T-cell (primary cell): Measurements from ENCODE around the gene OBI1. TPM values are rescaled to one million over a fixed set of nuclear protein-coding genes. Genes with fewer than 3 reads are reported as not detected.

Experiments used
- ATAC-seq, 4 experiments: fragments of 200-7000 bp in 3 of 4; fragments of 150-1000 bp in 1 of 4; cut with Tn5 transposase; replicated peaks in 1 of 4; 1 replicate in 3 of 4; 2 replicates in 1 of 4; pipeline ENCODE4 v1.10.0; 2021; ENCODE audit warnings: moderate library complexity in 3 of 4, mild to moderate bottlenecking in 2 of 4, moderate number of reproducible peaks in 1 of 4
- CTCF ChIA-PET, 2 donors: fragments of 300-600 bp; sonication (Branson Sonifier 250); formaldehyde crosslinking; loops; one replicate each; lab custom pipeline; 2022; ENCODE audit warnings: antibody characterized with exemption in 2 of 2; lab: Charles Lee
- POLR2A ChIA-PET, 2 donors: fragments of 300-600 bp; sonication (Branson Sonifier 250); formaldehyde crosslinking; loops; one replicate each; lab custom pipeline; 2022; ENCODE audit warnings: antibody characterized with exemption in 2 of 2; lab: Charles Lee
- DNase-seq, 35 experiments: peaks; one replicate each; pipeline versions ENCODE4 v3.0.0 to v3.0.0-alpha.2; 2013 to 2023
- H3K27ac ChIP-seq: one replicate; pipeline ENCODE4 v1.5.1; 2013; ENCODE audit warnings: low read length
- H3K27me3 ChIP-seq, 2 experiments: replicated peaks in 1 of 2; 1 replicate in 1 of 2; 2 replicates in 1 of 2; pipeline versions ENCODE4 v1.6.1 to v1.7.0; 2013; ENCODE audit warnings: low read length in 1 of 2, mixed read lengths in 1 of 2; ENCODE audit not compliant: control insufficient read depth in 2 of 2, insufficient read depth in 2 of 2; ENCODE audit errors: extremely low read depth in 1 of 2
- H3K36me3 ChIP-seq, 2 donors: 1 replicate in 1 of 2; 2 replicates in 1 of 2; pipeline versions ENCODE4 v1.6.1 to v1.7.0; 2013; ENCODE audit warnings: low read length in 1 of 2; ENCODE audit not compliant: control insufficient read depth in 2 of 2, insufficient read depth in 1 of 2; ENCODE audit errors: extremely low read depth in 1 of 2
- H3K4me1 ChIP-seq, 2 experiments: 1 replicate in 1 of 2; 2 replicates in 1 of 2; pipeline versions ENCODE4 v1.6.1 to v1.7.0; 2013; ENCODE audit warnings: low read length in 2 of 2, mixed read lengths in 1 of 2; ENCODE audit not compliant: insufficient read depth in 2 of 2, control insufficient read depth in 1 of 2; ENCODE audit errors: extremely low read depth in 1 of 2
- H3K4me3 ChIP-seq, 2 donors: 1 replicate in 1 of 2; 2 replicates in 1 of 2; pipeline versions ENCODE4 v1.5.1 to v1.7.0; 2013; ENCODE audit warnings: mild to moderate bottlenecking in 2 of 2, low read length in 1 of 2, moderate library complexity in 1 of 2; ENCODE audit not compliant: control insufficient read depth in 1 of 2; ENCODE audit errors: extremely low read depth in 1 of 2
- H3K9me3 ChIP-seq: 2 replicates; pipeline ENCODE4 v1.7.0; 2013
- H3K27ac Mint-ChIP-seq, 2 donors: one replicate each; pipeline ENCODE4 v1.8.0; 2020 to 2021; ENCODE audit warnings: mild to moderate bottlenecking in 2 of 2, mixed read lengths in 2 of 2
- H3K27me3 Mint-ChIP-seq, 2 donors: one replicate each; pipeline ENCODE4 v1.8.0; 2021 to 2022; ENCODE audit warnings: mixed read lengths in 2 of 2
- H3K36me3 Mint-ChIP-seq: one replicate; pipeline ENCODE4 v1.8.0; 2021; ENCODE audit warnings: mixed read lengths
- H3K4me1 Mint-ChIP-seq, 3 donors: one replicate each; pipeline ENCODE4 v1.8.0; 2020 to 2022; ENCODE audit warnings: mixed read lengths in 3 of 3, mild to moderate bottlenecking in 1 of 3
- H3K4me3 Mint-ChIP-seq, 3 donors: one replicate each; pipeline ENCODE4 v1.8.0; 2020 to 2022; ENCODE audit warnings: mild to moderate bottlenecking in 3 of 3, mixed read lengths in 3 of 3, moderate library complexity in 3 of 3
- H3K9me3 Mint-ChIP-seq, 3 donors: one replicate each; pipeline ENCODE4 v1.8.0; 2020 to 2022; ENCODE audit warnings: mixed read lengths in 3 of 3
- WGBS: methylation state at CpG from one replicate; pipeline ENCODE4 v1.1.5; 2013; ENCODE audit warnings: missing lambda C conversion rate; ENCODE audit not compliant: insufficient coverage; 5-methylcytosine and 5-hydroxymethylcytosine counted together
- total RNA-seq, 35 experiments: library from RNA in 6 of 35; stranded (reverse) in 6 of 35; fragments of 120-200 nt in 1 of 35; gene quantifications; one replicate each; pipeline versions ENCODE4 v1.2.1 to v1.2.4 and lab custom pipeline; 2013 to 2026

Gene OBI1
- total RNA-seq, 5 donors from 2014 or later (not counting 1 experiment from before 2014, with no cell fraction given), result 4.8 to 14.3 (median 12.3) TPM

- CTCF ChIA-PET, result no interaction called here
Measured at GRCh38 chr13:78680576-78681350, 21.8 kb upstream of the OBI1 start.

GRCh38 chr13:78680115-78680561, 21.2 kb upstream of the OBI1 start:
- H3K27me3 Mint-ChIP-seq, result peaks cover 17 to 32% of the 10 kb centered on the region in 2 donors
- H3K27ac ChIP-seq, result no peak overlapping the region
- no peaks in the 10 kb centered on the region for H3K27me3 ChIP-seq
- H3K36me3 ChIP-seq, result no peaks in the 10 kb centered on the region
- H3K4me1 ChIP-seq, result no peaks in the 10 kb centered on the region
- DNase-seq, result no peak
- H3K36me3 Mint-ChIP-seq, result no peaks in the 10 kb centered on the region
- H3K4me3 Mint-ChIP-seq, result no peak overlapping the region
- no peak overlapping the region for H3K4me3 ChIP-seq
- H3K9me3 ChIP-seq, result no peaks in the 10 kb centered on the region
- H3K4me1 Mint-ChIP-seq, result no peaks in the 10 kb centered on the region
- 89% methylated on average over 2 of the region's 8 CpGs for WGBS
- POLR2A ChIA-PET, result no interaction called here
- no peak overlapping the region for H3K27ac Mint-ChIP-seq
- ATAC-seq, result no peak
- CTCF ChIA-PET, result no interaction called here
- no peaks in the 10 kb centered on the region for H3K9me3 Mint-ChIP-seq

More at GRCh38 chr13:78680576-78681350, 21.8 kb upstream of the OBI1 start:
- WGBS, result no CpG with 5 or more reads among the region's 6 CpGs
- Mint-ChIP-seq H3K4me1 (no peaks in the 10 kb centered on the region), H3K4me3 (no peak overlapping the region), H3K27ac (no peak overlapping the region), H3K27me3 (peaks cover 18 to 33% of the 10 kb centered on the region in 2 donors), H3K9me3 (no peaks in the 10 kb centered on the region), H3K36me3 (no peaks in the 10 kb centered on the region)
- H3K9me3 ChIP-seq, result no peaks in the 10 kb centered on the region
- no peak for DNase-seq
- POLR2A ChIA-PET, result no interaction called here
- no peaks in the 10 kb centered on the region for H3K36me3 ChIP-seq
- H3K27ac ChIP-seq, result no peak overlapping the region
- H3K27me3 ChIP-seq, result no peaks in the 10 kb centered on the region
- no peak overlapping the region for H3K4me3 ChIP-seq
- no peaks in the 10 kb centered on the region for H3K4me1 ChIP-seq
- no peak for ATAC-seq

- H3K4me3 Mint-ChIP-seq, result no peak overlapping the region
- no peaks in the 10 kb centered on the region for H3K36me3 ChIP-seq
- peaks cover 18 to 23% of the 10 kb centered on the region in 2 donors for H3K27me3 Mint-ChIP-seq
- no peak overlapping the region for H3K4me3 ChIP-seq
- ATAC-seq (no peak), DNase-seq (no peak)
- H3K27ac ChIP-seq, result no peak overlapping the region
- no peaks in the 10 kb centered on the region for H3K36me3 Mint-ChIP-seq
- no peaks in the 10 kb centered on the region for H3K27me3 ChIP-seq
- no peak overlapping the region for H3K27ac Mint-ChIP-seq
- H3K9me3 Mint-ChIP-seq, result no peaks in the 10 kb centered on the region
- CTCF ChIA-PET, result no interaction called here
- no peaks in the 10 kb centered on the region for H3K4me1 Mint-ChIP-seq
- no peaks in the 10 kb centered on the region for H3K9me3 ChIP-seq
- H3K4me1 ChIP-seq, result no peaks in the 10 kb centered on the region
- no CpG with 5 or more reads among the region's 1 CpG for WGBS
- POLR2A ChIA-PET, result no interaction called here
Measured at GRCh38 chr13:78679329-78679728, 20.4 kb upstream of the OBI1 start.

- H3K4me3 ChIP-seq, result no peak overlapping the region
- ChIA-PET POLR2A (no interaction called here), CTCF (no interaction called here)
- Mint-ChIP-seq H3K27ac (no peak overlapping the region), H3K9me3 (no peaks in the 10 kb centered on the region), H3K27me3 (peaks cover 15 to 22% of the 10 kb centered on the region in 2 donors), H3K4me3 (no peak overlapping the region), H3K4me1 (no peaks in the 10 kb centered on the region), H3K36me3 (no peaks in the 10 kb centered on the region)
- no peaks in the 10 kb centered on the region for H3K27me3 ChIP-seq
- no peak overlapping the region for H3K27ac ChIP-seq
- no peaks in the 10 kb centered on the region for H3K4me1 ChIP-seq
- ATAC-seq (no peak), DNase-seq (no peak)
- WGBS, result 76% methylated on average over 3 of the region's 3 CpGs
- no peaks in the 10 kb centered on the region for H3K36me3 ChIP-seq
- H3K9me3 ChIP-seq, result no peaks in the 10 kb centered on the region
Measured at GRCh38 chr13:78675112-78675511, 16.2 kb upstream of the OBI1 start.

- no peak for DNase-seq
- ChIA-PET POLR2A (no interaction called here), CTCF (no interaction called here)
- Histone ChIP-seq H3K36me3 (no peaks in the 10 kb centered on the region), H3K4me3 (no peak overlapping the region), H3K9me3 (no peaks in the 10 kb centered on the region), H3K27ac (no peak overlapping the region), H3K27me3 (no peaks in the 10 kb centered on the region), H3K4me1 (no peaks in the 10 kb centered on the region)
- no peak for ATAC-seq
- Mint-ChIP-seq H3K4me1 (no peaks in the 10 kb centered on the region), H3K9me3 (no peaks in the 10 kb centered on the region), H3K36me3 (no peaks in the 10 kb centered on the region), H3K4me3 (no peak overlapping the region), H3K27me3 (peaks cover 15 to 24% of the 10 kb centered on the region in 2 donors), H3K27ac (no peak overlapping the region)
- WGBS, result 100% methylated on average over 1 of the region's 1 CpG
Measured at GRCh38 chr13:78674638-78675037, 15.7 kb upstream of the OBI1 start.

- peaks cover 0 to 2% of the 10 kb centered on the region in 2 donors for H3K27me3 Mint-ChIP-seq
- no peaks in the 10 kb centered on the region for H3K27me3 ChIP-seq
- WGBS, result no CpG with 5 or more reads among the region's 2 CpGs
- H3K36me3 Mint-ChIP-seq, result no peaks in the 10 kb centered on the region
- CTCF ChIA-PET, result no interaction called here
- peaks cover 24 to 37% (median 26%) of the 10 kb centered on the region in 3 donors for H3K4me1 Mint-ChIP-seq
- H3K36me3 ChIP-seq, result no peaks in the 10 kb centered on the region
- no peak overlapping the region for H3K27ac Mint-ChIP-seq
- no peaks in the 10 kb centered on the region for H3K9me3 ChIP-seq
- ATAC-seq (no peak), DNase-seq (peak in 1 of 35 experiments; percentile 9)
- POLR2A ChIA-PET, result interaction anchor here in 1 of 2 donors (0.7 kb wide), 1 partner anchor 9 kb away, joined by 3 read pairs; no protein-coding TSS in a partner anchor
- H3K4me3 Mint-ChIP-seq, result no peak overlapping the region
- no peak overlapping the region for H3K27ac ChIP-seq
- no peaks in the 10 kb centered on the region for H3K9me3 Mint-ChIP-seq
- H3K4me1 ChIP-seq, result peaks cover 9 to 14% of the 10 kb centered on the region in 2 experiments
- no peak overlapping the region for H3K4me3 ChIP-seq
Measured at GRCh38 chr13:78662467-78662866, 3.5 kb upstream of the OBI1 start.
